Keratinocyte (primary cell): Measurements from ENCODE around the gene OR2T5. TPM values are rescaled to one million over a fixed set of nuclear protein-coding genes. Genes with fewer than 3 reads are reported as not detected.
"Not testable (repeated sequence)": the region's sequence is repeated elsewhere in the genome, so short reads cannot be mapped to it uniquely, and the experiment has no call there.

ENCODE experiments used
- DNase-seq: peaks from one replicate; pipeline ENCODE4 v3.0.0-alpha.2; 2011; ENCODE audit warnings: low read depth, missing footprints, low spot score
- FAIRE-seq: peaks from 2 replicates; lab custom pipeline; 2011; peaks lifted over from hg19 to GRCh38; lab: Jason Lieb, UNC
- H2AFZ ChIP-seq: 2 replicates; pipeline ENCODE4 v1.6.0; 2012; ENCODE audit warnings: low read length, control low read depth, inconsistent platforms; ENCODE audit not compliant: control insufficient read depth
- H3K27ac ChIP-seq: 2 replicates; pipeline ENCODE4 v1.5.1; 2011; ENCODE audit warnings: low read length; ENCODE audit not compliant: control insufficient read depth, insufficient read depth
- H3K27me3 ChIP-seq: 3 replicates; pipeline ENCODE4 v1.6.0; 2011; ENCODE audit warnings: low read length; ENCODE audit not compliant: control insufficient read depth, insufficient read depth; ENCODE audit errors: extremely low read depth
- H3K36me3 ChIP-seq, 2 experiments: 2 replicates in 1 of 2; 3 replicates in 1 of 2; pipeline ENCODE4 v1.5.1; 2011; ENCODE audit warnings: low read length in 2 of 2, mild to moderate bottlenecking in 1 of 2; ENCODE audit not compliant: control insufficient read depth in 2 of 2, insufficient read depth in 2 of 2; ENCODE audit errors: extremely low read depth in 1 of 2
- H3K4me1 ChIP-seq: 3 replicates; pipeline ENCODE4 v1.5.1; 2011; ENCODE audit warnings: low read length; ENCODE audit not compliant: control insufficient read depth, insufficient read depth; ENCODE audit errors: extremely low read depth
- H3K4me2 ChIP-seq: 3 replicates; pipeline ENCODE4 v1.6.0; 2011; ENCODE audit warnings: low read depth, low read length; ENCODE audit not compliant: control insufficient read depth, insufficient read depth; ENCODE audit errors: extremely low read depth
- H3K4me3 ChIP-seq, 3 experiments: fragments of 200-600 bp in 1 of 3; sonication (generic) in 1 of 3; 2 replicates in 2 of 3; 3 replicates in 1 of 3; pipeline ENCODE4 v1.5.1; 2011 to 2016; ENCODE audit warnings: low read length in 3 of 3, mild to moderate bottlenecking in 3 of 3, control low read depth in 2 of 3, inconsistent platforms in 1 of 3, low read depth in 1 of 3, mixed read lengths in 1 of 3, mixed run types in 1 of 3, moderate library complexity in 1 of 3; ENCODE audit not compliant: control insufficient read depth in 2 of 3, insufficient read depth in 2 of 3; ENCODE audit errors: extremely low read depth in 1 of 3
- H3K79me2 ChIP-seq: 2 replicates; pipeline ENCODE4 v1.6.0; 2012; ENCODE audit warnings: low read length; ENCODE audit not compliant: control insufficient read depth, insufficient read depth
- H3K9ac ChIP-seq: 3 replicates; pipeline ENCODE4 v1.6.0; 2011; ENCODE audit warnings: low read length; ENCODE audit not compliant: control insufficient read depth, insufficient read depth; ENCODE audit errors: extremely low read depth
- H3K9me1 ChIP-seq: 3 replicates; pipeline ENCODE4 v1.6.0; 2011; ENCODE audit warnings: low read length; ENCODE audit not compliant: control insufficient read depth, insufficient read depth; ENCODE audit errors: extremely low read depth
- H3K9me3 ChIP-seq: 2 replicates; pipeline ENCODE4 v1.5.1; 2012; ENCODE audit warnings: low read depth, low read length; ENCODE audit not compliant: control insufficient read depth
- H4K20me1 ChIP-seq: 3 replicates; pipeline ENCODE4 v1.6.0; 2011; ENCODE audit warnings: low read length; ENCODE audit not compliant: control insufficient read depth, insufficient read depth; ENCODE audit errors: extremely low read depth
- CTCF ChIP-seq, 3 experiments: IDR thresholded peaks in 1 of 3; conservative IDR thresholded peaks in 1 of 3; optimal IDR thresholded peaks in 1 of 3; 2 replicates in 2 of 3; 3 replicates in 1 of 3; pipeline versions ENCODE3 to v1.5.1; 2011; ENCODE audit warnings: low read length in 3 of 3, mild to moderate bottlenecking in 3 of 3, moderate library complexity in 2 of 3, control low read depth in 1 of 3, inconsistent platforms in 1 of 3; ENCODE audit not compliant: insufficient read depth in 2 of 3; ENCODE audit errors: extremely low read depth in 1 of 3
- EZH2 ChIP-seq: IDR thresholded peaks from one replicate; pipeline ENCODE4 v1.6.1; 2012; ENCODE audit warnings: inconsistent platforms, mild to moderate bottlenecking, low read length, moderate library complexity
- dilution Hi-C: fragments of 300-500 bp; cut with MboI; formaldehyde crosslinking; loops from one replicate; pipeline ENCODE4 v1.7.0; 2020; ENCODE audit warnings: low sequenced_read_pairs; ENCODE audit not compliant: extremely low pct_ligation_motif_present
- polyA plus RNA-seq, 5 experiments: library from polyadenylated mRNA; depleted of rRNA in 3 of 5; stranded (reverse) in 3 of 5; stranded (forward) in 1 of 5; unstranded in 1 of 5; fragments of >200 nt; gene quantifications; 1 replicate in 1 of 5; 2 replicates in 3 of 5; 3 replicates in 1 of 5; pipeline versions ENCODE4 v1.2.1 to v1.2.3, GENCODE V29; 2011 to 2012; ENCODE audit warnings: missing spikeins in 2 of 5, low read depth in 1 of 5, low replicate concordance in 1 of 5

Gene OR2T5
- polyA plus RNA-seq, 1 donor (not counting 4 experiments of a cell fraction or from before 2014, with no cell fraction given) = not detected

- no peaks in the 10 kb centered on the region for H4K20me1 ChIP-seq
These were observed 17.2 kb upstream of the OR2T5 start for GRCh38 chr1:248471154-248471553.

GRCh38 chr1:248472111-248472510 is 16.3 kb upstream of the OR2T5 start:
- H3K4me1 ChIP-seq, H4K20me1 ChIP-seq, H3K9me3 ChIP-seq, H3K36me3 ChIP-seq, H3K27me3 ChIP-seq, H3K9ac ChIP-seq, H3K9me1 ChIP-seq, dilution Hi-C loops, H3K4me2 ChIP-seq, H2AFZ ChIP-seq, H3K4me3 ChIP-seq, DNase-seq, H3K27ac ChIP-seq, FAIRE-seq, H3K79me2 ChIP-seq: not testable (repeated sequence)

More at GRCh38 chr1:248471154-248471553, 17.2 kb upstream of the OR2T5 start:
- no peak for DNase-seq
- Histone ChIP-seq H3K4me1 (no peaks in the 10 kb centered on the region), H3K4me2 (no peak overlapping the region), H3K27me3 (no peaks in the 10 kb centered on the region), H3K9me3 (no peaks in the 10 kb centered on the region), H3K9ac (no peak overlapping the region), H3K4me3 (no peak overlapping the region), H3K9me1 (no peaks in the 10 kb centered on the region), H2AFZ (no peak overlapping the region), H3K27ac (no peak overlapping the region), H3K79me2 (no peaks in the 10 kb centered on the region), H3K36me3 (no peaks in the 10 kb centered on the region)
- TF ChIP-seq EZH2 = no peak
- TF ChIP-seq CTCF (optimal IDR thresholded peaks at IDR 0.05 in 1 of 3, IDR thresholded peaks at IDR 0.05 in 1 of 3, conservative IDR thresholded peaks at IDR 0.05 in 1 of 3; ENCODE audit: extremely low read depth in 1 of 3, insufficient read depth in 2 of 3, low read length in 3 of 3) = no peak
- dilution Hi-C loops = no loop called here
- FAIRE-seq = no peak

GRCh38 chr1:248473051-248473450 is 15.3 kb upstream of the OR2T5 start, which contains the start of gene OR2T3:
TSS of gene OR2T3 (plus strand) at chr1:248473351. CDS start at chr1:248473351, 0 bp downstream.
- H3K4me3 ChIP-seq, H3K9ac ChIP-seq, H3K9me3 ChIP-seq, dilution Hi-C loops, H3K4me1 ChIP-seq, H3K4me2 ChIP-seq, FAIRE-seq, H3K27me3 ChIP-seq, H3K9me1 ChIP-seq, H2AFZ ChIP-seq, H3K27ac ChIP-seq, H3K79me2 ChIP-seq, DNase-seq, H3K36me3 ChIP-seq, H4K20me1 ChIP-seq: not testable (repeated sequence)

GRCh38 chr1:248475660-248476059 is 12.7 kb upstream of the OR2T5 start:
- H3K4me2 ChIP-seq, H3K27me3 ChIP-seq, H3K9me1 ChIP-seq, H3K4me3 ChIP-seq, H4K20me1 ChIP-seq, H3K4me1 ChIP-seq, H3K9ac ChIP-seq, H2AFZ ChIP-seq, H3K27ac ChIP-seq, dilution Hi-C loops, H3K9me3 ChIP-seq, FAIRE-seq, H3K79me2 ChIP-seq, H3K36me3 ChIP-seq, DNase-seq: not testable (repeated sequence)
